LNCAP (cell line): ENCODE results near the gene MYOCD.

ENCODE experiments used
- TF ChIP-seq, protein P1 (sequence below): fragments of 450-650 bp; IDR thresholded peaks from 2 replicates; pipeline ENCODE4 v1.5.1; 2017; ENCODE audit warnings: mild to moderate bottlenecking

MYOCD gene, protein sequence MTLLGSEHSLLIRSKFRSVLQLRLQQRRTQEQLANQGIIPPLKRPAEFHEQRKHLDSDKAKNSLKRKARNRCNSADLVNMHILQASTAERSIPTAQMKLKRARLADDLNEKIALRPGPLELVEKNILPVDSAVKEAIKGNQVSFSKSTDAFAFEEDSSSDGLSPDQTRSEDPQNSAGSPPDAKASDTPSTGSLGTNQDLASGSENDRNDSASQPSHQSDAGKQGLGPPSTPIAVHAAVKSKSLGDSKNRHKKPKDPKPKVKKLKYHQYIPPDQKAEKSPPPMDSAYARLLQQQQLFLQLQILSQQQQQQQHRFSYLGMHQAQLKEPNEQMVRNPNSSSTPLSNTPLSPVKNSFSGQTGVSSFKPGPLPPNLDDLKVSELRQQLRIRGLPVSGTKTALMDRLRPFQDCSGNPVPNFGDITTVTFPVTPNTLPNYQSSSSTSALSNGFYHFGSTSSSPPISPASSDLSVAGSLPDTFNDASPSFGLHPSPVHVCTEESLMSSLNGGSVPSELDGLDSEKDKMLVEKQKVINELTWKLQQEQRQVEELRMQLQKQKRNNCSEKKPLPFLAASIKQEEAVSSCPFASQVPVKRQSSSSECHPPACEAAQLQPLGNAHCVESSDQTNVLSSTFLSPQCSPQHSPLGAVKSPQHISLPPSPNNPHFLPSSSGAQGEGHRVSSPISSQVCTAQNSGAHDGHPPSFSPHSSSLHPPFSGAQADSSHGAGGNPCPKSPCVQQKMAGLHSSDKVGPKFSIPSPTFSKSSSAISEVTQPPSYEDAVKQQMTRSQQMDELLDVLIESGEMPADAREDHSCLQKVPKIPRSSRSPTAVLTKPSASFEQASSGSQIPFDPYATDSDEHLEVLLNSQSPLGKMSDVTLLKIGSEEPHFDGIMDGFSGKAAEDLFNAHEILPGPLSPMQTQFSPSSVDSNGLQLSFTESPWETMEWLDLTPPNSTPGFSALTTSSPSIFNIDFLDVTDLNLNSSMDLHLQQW

DNA sequence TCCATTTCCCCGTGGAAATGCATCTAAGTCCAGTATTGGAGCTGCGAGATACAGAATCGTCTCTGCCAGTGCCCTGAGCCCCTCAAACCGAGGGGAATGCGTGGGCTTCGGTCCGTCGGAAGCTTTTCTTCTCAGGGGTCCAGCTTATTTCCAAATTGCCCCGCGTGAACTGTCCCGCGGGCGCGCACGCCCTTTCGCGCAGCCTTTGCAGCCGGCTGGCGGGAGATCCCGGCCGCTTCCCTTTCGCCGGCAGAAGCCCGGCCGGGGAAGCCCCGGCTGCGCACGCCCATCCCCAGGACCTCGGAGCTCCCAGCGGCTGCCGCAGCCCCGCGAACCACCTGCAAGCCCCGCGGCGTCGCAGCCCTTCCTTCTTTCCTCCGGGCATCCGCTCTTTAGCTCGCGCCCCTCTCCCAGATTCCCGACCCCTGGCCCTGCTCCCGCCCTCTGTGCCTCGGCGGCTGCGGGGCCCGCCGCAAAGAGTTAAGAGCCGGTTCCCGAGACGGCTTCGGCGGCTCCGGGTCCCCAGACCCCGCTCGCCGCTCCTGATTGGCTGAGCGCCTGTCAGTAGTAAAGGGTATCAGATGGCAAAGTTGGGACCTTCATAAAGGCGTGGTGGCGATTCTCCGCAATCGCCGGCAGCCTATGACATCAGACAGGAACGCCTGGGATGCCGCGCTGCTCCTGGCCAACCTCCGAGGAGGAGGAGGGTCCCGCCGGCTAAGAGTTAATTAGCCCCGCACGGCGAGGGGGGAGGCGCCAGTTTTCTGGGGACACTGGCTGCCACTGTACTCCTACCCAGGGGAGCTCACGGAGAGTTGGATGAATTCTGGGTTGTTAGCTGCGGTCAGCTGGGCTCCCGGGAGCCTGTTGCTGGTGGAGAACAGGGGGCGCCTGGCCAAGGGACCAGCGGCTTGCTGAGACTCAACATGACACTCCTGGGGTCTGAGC lies at the start of gene MYOCD:
Gene MYOCD (plus strand): TSS at position 628 of the 948 bp plus-strand sequence. CDS start 299 bp downstream, at position 927.
- TF ChIP-seq, protein P1, sequence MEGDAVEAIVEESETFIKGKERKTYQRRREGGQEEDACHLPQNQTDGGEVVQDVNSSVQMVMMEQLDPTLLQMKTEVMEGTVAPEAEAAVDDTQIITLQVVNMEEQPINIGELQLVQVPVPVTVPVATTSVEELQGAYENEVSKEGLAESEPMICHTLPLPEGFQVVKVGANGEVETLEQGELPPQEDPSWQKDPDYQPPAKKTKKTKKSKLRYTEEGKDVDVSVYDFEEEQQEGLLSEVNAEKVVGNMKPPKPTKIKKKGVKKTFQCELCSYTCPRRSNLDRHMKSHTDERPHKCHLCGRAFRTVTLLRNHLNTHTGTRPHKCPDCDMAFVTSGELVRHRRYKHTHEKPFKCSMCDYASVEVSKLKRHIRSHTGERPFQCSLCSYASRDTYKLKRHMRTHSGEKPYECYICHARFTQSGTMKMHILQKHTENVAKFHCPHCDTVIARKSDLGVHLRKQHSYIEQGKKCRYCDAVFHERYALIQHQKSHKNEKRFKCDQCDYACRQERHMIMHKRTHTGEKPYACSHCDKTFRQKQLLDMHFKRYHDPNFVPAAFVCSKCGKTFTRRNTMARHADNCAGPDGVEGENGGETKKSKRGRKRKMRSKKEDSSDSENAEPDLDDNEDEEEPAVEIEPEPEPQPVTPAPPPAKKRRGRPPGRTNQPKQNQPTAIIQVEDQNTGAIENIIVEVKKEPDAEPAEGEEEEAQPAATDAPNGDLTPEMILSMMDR: no peak

DNA sequence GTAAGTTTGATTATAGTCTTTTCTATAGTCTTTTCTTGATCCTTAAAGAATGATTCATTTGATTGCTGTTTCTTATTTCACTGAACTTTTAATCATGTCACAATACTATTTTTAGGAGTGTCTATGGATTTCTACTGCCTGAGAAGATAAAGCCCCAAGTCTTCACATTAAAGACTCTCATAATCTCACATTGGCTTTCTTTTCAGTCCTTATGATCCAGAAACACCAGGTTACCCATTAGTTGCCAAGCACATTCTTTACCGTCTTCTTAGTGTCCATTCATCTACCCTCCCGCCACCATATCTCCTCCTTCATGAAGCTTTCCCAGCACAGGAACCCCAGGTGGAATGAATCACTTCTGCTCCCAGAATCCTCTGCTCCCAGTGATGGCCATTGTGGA lies 49.5 kb upstream of the MYOCD start:
- TF ChIP-seq, protein P1: no peak

DNA sequence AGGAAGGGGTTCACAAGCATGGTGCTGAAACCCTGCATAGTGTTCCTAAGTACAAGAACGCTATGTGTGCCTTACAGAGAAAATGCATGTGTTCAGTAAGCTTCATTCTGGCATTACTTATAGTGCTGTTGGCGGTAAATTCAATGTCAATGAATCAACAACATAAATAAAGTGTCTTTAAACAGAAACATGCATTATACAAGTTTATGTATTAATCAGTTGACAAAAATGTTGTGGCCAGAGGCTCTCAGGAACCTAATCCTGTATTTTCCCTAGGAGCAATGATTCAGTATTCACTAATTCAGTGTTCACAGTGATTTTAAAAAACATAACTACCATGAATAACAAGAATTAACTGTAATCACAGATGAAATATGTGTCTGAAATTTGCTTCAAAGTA lies 47.1 kb upstream of the MYOCD start:
- TF ChIP-seq, protein P1: no peak

DNA sequence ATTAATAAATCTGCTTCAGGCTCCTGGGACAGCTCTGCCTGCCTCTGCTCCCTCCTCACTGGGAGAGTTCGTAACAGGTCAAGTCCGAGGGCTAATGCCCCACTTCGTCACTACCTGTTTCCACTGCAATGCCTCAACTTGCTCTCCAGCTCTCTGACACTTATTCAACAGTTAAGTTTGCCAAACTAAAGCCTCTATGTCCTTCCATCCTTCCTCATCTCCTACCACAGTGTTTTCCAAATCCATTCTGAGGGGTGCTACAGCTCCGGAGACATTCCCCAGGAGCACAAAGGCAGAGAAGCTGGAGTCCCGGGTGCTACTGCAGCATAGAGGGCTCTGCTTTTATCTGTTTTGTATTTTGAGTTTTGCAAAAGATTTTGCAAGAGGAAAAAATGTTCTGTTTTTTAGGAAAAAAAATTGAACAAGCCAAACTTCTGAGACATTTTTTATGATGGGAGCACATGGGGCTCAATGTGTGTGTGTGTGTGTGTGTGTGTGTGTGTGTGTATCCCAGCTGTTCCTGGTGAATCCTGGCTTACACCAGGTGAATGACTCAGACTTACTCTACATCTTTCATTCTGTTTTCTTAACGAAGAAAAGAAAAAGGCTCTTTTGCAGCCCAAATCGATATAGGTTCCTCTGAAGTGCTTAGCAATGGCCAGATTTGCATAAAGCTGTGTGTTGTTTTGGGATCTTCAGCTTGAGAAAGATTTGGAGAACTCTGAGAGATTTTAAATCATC lies 46.1 kb upstream of the MYOCD start:
- TF ChIP-seq, protein P1: no peak

DNA sequence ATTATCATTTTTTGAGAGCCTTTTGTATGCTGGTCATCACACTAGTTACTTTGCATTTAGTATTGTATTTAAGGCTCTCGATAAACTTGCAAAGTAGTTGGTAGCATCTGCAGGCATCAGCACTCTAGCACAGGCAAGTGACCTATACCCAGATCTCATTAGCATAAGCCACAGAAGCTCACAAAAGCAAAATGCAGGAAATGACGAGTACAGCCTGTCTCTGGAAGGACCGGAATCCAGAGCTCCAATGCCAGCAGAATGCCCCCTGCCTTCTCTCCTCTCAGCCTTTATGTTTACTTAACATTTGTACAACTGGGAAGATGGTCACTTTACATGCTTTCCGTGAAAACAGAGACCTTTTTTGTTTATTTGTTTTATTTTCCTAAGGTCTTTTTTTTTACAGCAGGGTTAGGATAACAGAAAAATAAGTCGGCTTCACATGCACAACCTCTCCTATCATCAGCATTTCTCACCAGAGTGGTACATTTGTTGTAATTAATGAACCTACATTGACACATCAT lies 45.4 kb upstream of the MYOCD start:
- TF ChIP-seq, protein P1: no peak

DNA sequence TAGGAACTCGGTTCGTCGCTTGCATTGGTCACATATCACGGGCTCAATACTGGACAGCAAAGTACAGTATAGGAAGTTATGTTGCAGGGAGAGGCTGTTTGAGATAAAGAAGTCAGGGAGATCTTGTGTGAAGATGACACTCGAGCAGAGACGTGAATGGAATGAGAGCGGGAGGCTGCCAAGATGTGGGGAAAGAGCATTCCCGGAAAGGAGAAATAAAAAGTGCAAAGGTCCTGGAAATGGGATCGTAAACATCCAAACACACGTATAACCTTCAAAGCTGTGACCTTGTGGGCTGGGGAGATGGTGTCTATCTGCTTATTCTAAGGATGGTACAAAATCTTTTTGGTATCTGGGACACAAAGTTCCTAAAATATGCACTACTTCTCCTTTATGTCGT lies 43.0 kb upstream of the MYOCD start:
- TF ChIP-seq, protein P1: no peak
